ENCODE data around the gene POPDC2. TPM values are rescaled to one million over a fixed set of nuclear protein-coding genes. Genes with fewer than 3 reads are reported as not detected.

POPDC2 gene
- total RNA-seq, 1 experiment from 2014 or later, result 0.48 TPM

DNA sequence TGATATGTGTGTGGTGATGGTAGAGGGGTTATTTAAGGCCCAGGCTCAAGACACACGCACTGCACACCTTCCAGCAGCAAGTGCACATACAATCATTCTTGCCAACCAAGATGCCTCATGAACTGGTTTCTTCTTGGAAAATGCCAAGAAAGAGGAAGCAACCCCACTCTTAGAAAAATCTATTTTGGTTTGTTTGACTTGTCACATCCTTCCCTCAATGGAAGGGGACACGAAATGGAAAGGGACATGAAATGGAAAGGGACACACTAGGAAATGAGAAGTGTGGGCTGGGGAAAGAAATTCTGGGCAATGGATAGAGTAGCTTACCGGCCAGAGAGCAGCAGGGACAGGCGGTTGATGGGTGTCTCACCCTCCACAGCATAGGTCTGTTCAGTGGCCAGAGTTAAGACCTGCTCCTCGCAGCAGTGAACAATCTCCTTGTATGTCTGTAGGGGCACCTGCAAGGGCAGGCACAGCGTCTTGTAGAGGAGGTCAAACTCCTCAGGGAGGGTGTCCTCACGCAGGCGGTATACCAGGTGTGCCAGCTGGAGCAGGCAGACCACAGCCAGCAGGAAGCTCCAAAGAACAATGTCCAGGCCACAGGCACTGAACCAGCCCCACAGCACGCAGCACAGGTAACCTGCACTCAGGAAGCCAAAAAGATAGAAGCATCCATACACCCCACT lies 640 bp downstream of the POPDC2 start (continued):
- TF ChIP-seq PRRX2 (CRISPR knock-in tag; IDR thresholded peaks at IDR 0.05), result no peak
- TF ChIP-seq, protein P1, sequence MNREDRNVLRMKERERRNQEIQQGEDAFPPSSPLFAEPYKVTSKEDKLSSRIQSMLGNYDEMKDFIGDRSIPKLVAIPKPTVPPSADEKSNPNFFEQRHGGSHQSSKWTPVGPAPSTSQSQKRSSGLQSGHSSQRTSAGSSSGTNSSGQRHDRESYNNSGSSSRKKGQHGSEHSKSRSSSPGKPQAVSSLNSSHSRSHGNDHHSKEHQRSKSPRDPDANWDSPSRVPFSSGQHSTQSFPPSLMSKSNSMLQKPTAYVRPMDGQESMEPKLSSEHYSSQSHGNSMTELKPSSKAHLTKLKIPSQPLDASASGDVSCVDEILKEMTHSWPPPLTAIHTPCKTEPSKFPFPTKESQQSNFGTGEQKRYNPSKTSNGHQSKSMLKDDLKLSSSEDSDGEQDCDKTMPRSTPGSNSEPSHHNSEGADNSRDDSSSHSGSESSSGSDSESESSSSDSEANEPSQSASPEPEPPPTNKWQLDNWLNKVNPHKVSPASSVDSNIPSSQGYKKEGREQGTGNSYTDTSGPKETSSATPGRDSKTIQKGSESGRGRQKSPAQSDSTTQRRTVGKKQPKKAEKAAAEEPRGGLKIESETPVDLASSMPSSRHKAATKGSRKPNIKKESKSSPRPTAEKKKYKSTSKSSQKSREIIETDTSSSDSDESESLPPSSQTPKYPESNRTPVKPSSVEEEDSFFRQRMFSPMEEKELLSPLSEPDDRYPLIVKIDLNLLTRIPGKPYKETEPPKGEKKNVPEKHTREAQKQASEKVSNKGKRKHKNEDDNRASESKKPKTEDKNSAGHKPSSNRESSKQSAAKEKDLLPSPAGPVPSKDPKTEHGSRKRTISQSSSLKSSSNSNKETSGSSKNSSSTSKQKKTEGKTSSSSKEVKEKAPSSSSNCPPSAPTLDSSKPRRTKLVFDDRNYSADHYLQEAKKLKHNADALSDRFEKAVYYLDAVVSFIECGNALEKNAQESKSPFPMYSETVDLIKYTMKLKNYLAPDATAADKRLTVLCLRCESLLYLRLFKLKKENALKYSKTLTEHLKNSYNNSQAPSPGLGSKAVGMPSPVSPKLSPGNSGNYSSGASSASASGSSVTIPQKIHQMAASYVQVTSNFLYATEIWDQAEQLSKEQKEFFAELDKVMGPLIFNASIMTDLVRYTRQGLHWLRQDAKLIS (CRISPR knock-in tag; IDR thresholded peaks at IDR 0.05; ENCODE audit: borderline replicate concordance), result no peak
- TF ChIP-seq, protein P2, sequence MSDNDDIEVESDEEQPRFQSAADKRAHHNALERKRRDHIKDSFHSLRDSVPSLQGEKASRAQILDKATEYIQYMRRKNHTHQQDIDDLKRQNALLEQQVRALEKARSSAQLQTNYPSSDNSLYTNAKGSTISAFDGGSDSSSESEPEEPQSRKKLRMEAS (CRISPR knock-in tag; IDR thresholded peaks at IDR 0.05), result no peak
- TF ChIP-seq ZNF263 (CRISPR knock-in tag; IDR thresholded peaks at IDR 0.05; ENCODE audit: low read depth), result no peak
- TF ChIP-seq RORB (CRISPR knock-in tag; IDR thresholded peaks at IDR 0.05), result no peak
- no peak for TF ChIP-seq FOXJ3 (CRISPR knock-in tag; IDR thresholded peaks at IDR 0.05; ENCODE audit: borderline replicate concordance)
- TF ChIP-seq, protein P3, sequence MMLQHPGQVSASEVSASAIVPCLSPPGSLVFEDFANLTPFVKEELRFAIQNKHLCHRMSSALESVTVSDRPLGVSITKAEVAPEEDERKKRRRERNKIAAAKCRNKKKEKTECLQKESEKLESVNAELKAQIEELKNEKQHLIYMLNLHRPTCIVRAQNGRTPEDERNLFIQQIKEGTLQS (CRISPR knock-in tag; conservative IDR thresholded peaks at IDR 0.05), result no peak
- TF ChIP-seq, protein P4, sequence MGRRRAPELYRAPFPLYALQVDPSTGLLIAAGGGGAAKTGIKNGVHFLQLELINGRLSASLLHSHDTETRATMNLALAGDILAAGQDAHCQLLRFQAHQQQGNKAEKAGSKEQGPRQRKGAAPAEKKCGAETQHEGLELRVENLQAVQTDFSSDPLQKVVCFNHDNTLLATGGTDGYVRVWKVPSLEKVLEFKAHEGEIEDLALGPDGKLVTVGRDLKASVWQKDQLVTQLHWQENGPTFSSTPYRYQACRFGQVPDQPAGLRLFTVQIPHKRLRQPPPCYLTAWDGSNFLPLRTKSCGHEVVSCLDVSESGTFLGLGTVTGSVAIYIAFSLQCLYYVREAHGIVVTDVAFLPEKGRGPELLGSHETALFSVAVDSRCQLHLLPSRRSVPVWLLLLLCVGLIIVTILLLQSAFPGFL (CRISPR knock-in tag; IDR thresholded peaks at IDR 0.05; ENCODE audit: borderline replicate concordance), result no peak
- TF ChIP-seq, protein P5, sequence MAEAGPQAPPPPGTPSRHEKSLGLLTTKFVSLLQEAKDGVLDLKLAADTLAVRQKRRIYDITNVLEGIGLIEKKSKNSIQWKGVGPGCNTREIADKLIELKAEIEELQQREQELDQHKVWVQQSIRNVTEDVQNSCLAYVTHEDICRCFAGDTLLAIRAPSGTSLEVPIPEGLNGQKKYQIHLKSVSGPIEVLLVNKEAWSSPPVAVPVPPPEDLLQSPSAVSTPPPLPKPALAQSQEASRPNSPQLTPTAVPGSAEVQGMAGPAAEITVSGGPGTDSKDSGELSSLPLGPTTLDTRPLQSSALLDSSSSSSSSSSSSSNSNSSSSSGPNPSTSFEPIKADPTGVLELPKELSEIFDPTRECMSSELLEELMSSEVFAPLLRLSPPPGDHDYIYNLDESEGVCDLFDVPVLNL (CRISPR knock-in tag; IDR thresholded peaks at IDR 0.05; ENCODE audit: borderline replicate concordance, low read depth), result no peak

DNA sequence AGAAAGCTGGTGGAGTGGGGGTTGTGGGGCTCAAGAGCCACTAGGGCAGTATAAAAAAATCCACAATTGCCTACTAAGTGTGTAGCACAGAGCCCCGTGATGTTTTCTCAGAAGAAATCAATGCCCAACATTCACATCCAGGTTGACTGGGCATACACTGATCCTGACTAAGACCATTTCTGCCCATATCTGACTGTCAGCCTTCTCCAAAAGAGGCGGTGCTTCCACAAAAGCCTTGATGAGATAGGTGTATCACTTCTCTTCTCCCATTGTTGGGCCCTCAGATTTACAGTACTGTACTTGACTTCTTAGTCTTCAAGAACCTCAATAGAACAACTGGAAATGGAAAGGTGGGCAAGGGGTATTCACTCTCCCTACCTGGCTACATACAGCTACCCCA lies 1.4 kb downstream of the POPDC2 start:
- no peak for ATAC-seq
- no peak for DNase-seq (ENCODE audit: low spot score)
- peaks cover 3% of the 10 kb centered on the region; the same call in 1 of the 2 replicates for H3K4me1 Mint-ChIP-seq
- CTCF ChIA-PET, result no interaction called here
- H3K27ac Mint-ChIP-seq, result no peak overlapping the region
- POLR2A ChIA-PET, result interaction anchor here (0.7 kb wide), 1 partner anchor 783 kb away, joined by 5 read pairs; no protein-coding TSS in a partner anchor
- no peak overlapping the region for H3K4me3 Mint-ChIP-seq
- no peaks in the 10 kb centered on the region for H3K36me3 Mint-ChIP-seq
- H3K9me3 Mint-ChIP-seq, result no peaks in the 10 kb centered on the region
- H3K27me3 Mint-ChIP-seq (ENCODE audit: low read depth), result no peaks in the 10 kb centered on the region
- TF ChIP-seq, protein P6, sequence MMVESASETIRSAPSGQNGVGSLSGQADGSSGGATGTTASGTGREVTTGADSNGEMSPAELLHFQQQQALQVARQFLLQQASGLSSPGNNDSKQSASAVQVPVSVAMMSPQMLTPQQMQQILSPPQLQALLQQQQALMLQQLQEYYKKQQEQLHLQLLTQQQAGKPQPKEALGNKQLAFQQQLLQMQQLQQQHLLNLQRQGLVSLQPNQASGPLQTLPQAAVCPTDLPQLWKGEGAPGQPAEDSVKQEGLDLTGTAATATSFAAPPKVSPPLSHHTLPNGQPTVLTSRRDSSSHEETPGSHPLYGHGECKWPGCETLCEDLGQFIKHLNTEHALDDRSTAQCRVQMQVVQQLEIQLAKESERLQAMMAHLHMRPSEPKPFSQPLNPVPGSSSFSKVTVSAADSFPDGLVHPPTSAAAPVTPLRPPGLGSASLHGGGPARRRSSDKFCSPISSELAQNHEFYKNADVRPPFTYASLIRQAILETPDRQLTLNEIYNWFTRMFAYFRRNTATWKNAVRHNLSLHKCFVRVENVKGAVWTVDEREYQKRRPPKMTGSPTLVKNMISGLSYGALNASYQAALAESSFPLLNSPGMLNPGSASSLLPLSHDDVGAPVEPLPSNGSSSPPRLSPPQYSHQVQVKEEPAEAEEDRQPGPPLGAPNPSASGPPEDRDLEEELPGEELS (CRISPR knock-in tag; IDR thresholded peaks at IDR 0.05), result no peak
- TF ChIP-seq, protein P7, sequence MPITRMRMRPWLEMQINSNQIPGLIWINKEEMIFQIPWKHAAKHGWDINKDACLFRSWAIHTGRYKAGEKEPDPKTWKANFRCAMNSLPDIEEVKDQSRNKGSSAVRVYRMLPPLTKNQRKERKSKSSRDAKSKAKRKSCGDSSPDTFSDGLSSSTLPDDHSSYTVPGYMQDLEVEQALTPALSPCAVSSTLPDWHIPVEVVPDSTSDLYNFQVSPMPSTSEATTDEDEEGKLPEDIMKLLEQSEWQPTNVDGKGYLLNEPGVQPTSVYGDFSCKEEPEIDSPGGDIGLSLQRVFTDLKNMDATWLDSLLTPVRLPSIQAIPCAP (CRISPR knock-in tag; IDR thresholded peaks at IDR 0.05), result no peak
- TF ChIP-seq SP1 (CRISPR knock-in tag; conservative IDR thresholded peaks at IDR 0.05) (no peak), RELA (CRISPR knock-in tag; IDR thresholded peaks at IDR 0.05; ENCODE audit: borderline replicate concordance) (no peak), ZNF532 (CRISPR knock-in tag; IDR thresholded peaks at IDR 0.05; ENCODE audit: borderline replicate concordance) (no peak), HMGXB4 (CRISPR knock-in tag; IDR thresholded peaks at IDR 0.05) (no peak), ZBTB43 (CRISPR knock-in tag; IDR thresholded peaks at IDR 0.05) (no peak), ZNF416 (CRISPR knock-in tag; IDR thresholded peaks at IDR 0.05) (no peak)
